HS-27A (cell line): ENCODE data around the gene TRIM52.
"Not testable (repeated sequence)": the region's sequence is repeated elsewhere in the genome, so short reads cannot be mapped to it uniquely, and the experiment has no call there.

Experiments used
- DNase-seq: peaks from one replicate; pipeline ENCODE4 v3.0.0-alpha.2; 2012; ENCODE audit warnings: low read depth, missing footprints

The TRIM52 gene

GRCh38 chr5:181260720-181261319 is at the start of gene TRIM52:
Gene TRIM52, minus strand, starts transcription at chr5:181261143. Its CDS starts 330 bp downstream, at chr5:181260813.
- DNase-seq = peak; percentile 42

- DNase-seq = not testable (repeated sequence)
Measured at GRCh38 chr5:181287331-181287730, 26.4 kb upstream of the TRIM52 start.

GRCh38 chr5:181285962-181286705 is 25.2 kb upstream of the TRIM52 start:
- not testable (repeated sequence) for DNase-seq

DNA sequence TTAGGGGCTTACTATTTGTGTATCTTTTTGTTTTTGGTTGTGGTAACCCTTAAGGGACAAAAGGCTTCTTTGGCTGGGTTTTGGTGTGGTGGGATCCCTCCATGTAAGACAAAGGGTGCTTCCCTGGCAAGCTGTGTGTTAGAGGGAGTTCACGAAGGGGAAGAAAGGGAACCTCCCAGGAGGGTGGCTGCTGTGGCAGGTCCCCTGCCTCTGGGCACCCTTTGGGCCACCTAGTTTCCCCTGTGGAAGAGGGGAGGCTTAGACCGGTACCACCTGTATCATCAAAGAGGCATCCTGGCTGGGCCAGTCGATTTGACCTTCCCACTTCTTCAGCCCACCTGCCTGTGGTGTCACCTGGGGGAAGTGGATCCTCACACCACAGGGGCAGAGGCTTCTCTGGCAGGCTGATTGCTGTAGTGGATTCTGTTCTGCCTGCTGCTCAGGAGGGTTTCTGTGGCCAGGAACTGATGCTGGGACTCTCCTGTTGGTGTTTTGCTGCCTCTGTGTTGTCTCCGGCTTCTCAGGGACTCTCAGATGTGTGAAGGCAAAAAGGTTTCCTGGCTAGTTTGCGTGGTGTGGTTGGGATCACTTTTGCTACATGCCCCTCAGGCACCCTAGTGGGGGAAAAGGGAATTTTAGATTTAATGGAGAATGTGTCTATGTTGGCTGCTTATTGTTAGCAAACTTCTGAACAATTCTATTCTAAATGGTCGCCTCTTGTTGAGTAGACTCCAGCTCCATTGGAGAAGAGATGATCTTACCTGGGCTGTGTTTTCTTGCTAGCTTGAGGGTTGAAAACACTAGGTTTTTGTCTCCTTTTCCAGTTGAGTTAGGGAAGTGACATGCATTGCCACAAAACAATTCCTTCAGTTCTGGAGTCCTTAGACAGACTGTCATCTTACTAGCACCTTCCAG is 23.2 kb upstream of the TRIM52 start:
- DNase-seq = not testable (repeated sequence)

DNA sequence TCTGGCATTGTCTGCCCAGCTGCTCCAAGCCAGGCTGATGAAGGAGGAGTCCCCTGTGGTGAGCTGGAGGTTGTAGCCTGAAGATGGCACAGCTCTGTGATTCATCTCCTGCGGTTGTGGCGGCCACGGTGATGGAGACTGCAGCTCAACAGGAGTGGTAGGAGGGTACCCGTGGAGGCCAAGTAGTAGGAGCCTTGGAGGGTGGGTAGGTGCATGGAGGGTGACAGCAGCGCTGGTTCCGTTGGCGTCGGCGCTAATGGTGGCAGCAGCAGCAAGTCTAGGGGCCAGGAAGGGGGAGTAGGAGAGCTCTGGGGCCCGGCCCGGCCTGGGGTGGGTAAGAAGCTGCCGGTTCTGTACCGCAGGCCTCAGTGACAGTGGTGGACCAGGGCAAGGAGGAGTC is 22.4 kb upstream of the TRIM52 start:
- DNase-seq = no peak

GRCh38 chr5:181282874-181283273 is 21.9 kb upstream of the TRIM52 start:
- no peak for DNase-seq

DNA sequence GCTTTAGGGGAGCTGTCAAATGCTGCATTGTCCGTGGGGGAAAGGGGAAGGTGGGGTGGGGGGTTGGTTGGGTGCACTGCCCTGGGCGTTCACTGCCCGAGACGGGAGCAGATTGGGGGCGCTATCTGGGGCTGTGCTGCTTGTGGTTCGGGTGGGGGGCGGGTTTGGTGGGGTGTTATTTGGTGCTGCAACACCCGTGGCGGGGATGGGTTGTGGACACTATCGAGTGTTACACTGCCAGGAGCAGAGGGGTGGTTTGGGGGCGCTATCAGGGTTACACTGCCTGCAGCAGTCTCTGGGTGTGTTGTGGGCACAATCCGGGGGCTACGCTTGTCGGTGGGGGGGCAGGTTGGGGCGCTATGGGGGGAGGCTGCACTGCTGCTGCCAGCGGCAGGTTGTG is 21.5 kb upstream of the TRIM52 start:
- DNase-seq = not testable (repeated sequence)

DNA sequence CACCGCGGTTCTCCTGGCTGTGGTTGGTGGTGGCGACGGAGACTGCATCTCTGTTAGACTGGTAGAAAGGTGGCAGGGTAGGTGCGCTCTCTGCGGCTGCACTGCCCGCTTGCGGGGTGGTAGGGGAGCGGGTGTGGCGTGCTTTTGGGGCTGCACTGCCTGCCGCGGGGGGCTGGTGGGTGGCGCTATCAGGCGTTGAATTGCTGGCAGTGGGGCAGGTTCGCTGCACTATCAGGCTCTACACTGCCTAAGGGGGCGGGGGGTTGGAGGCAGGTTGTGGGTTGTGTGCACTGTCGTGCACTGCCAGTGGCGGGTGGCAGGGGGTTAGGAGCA is 21.0 kb upstream of the TRIM52 start:
- no peak for DNase-seq

DNA sequence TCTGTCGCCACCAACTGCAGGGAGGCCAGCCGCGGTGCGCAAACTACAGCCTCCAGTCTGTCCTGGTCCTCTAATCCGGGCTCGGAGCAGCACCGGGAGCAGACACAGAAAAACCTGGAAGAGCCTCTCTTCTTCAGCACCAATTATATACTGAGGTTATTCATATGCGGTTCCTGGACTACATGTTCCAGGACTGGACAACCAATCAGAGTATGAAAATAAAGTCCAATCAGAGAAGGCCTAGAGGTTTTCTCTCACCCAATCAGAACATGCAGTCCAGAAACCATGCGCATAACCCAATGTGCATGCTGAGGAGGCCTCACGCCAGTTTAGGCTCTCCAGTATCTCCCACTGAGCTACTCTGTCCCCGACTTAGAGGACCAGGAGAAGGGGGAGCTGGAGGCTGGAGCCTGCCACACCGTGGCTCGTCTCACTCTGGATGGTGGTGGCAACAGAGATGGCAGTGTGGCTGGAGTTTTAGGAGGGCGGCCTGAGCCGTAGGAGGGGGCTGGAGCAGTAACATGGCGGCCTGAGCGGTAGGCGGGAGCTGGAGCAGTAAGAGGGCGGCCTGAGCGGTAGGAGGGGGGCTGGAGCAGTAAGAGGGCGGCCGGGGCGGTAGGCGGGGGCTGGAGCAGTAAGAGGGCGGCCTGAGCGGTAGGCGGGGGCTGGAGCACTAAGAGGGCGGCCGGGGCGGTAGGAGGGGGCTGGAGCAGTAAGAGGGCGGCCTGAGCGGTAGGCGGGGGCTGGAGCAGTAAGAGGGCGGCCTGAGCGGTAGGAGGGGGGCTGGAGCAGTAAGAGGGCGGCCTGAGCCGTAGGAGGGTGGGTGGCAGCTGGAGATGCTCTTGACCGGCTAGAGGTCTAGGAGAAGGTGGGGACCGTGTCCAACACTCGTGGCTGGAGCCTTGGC is 20.4 kb upstream of the TRIM52 start:
- no peak for DNase-seq

GRCh38 chr5:181280251-181280762 is 19.4 kb upstream of the TRIM52 start:
- DNase-seq = no peak

DNA sequence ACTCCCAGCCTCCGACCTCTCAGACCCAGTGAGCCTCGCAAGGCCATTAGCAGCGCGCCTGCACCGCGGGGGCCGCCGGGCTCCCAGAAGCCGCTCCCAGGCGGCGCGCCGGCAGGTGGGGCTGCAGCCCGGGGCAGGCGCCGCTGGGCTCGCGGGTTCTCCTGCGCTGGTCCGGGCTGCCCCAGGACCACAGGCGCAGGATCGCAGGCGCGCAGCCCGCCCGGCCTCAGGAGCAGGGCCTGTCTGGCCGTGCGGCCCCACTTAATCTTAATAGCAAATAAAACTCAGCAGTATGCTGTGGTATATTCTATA is 12.4 kb upstream of the TRIM52 start:
- DNase-seq = not testable (repeated sequence)

- DNase-seq = no peak
Measured at GRCh38 chr5:181271081-181271480, 10.1 kb upstream of the TRIM52 start.

GRCh38 chr5:181267907-181268306 is 7.0 kb upstream of the TRIM52 start:
- DNase-seq = not testable (repeated sequence)

DNA sequence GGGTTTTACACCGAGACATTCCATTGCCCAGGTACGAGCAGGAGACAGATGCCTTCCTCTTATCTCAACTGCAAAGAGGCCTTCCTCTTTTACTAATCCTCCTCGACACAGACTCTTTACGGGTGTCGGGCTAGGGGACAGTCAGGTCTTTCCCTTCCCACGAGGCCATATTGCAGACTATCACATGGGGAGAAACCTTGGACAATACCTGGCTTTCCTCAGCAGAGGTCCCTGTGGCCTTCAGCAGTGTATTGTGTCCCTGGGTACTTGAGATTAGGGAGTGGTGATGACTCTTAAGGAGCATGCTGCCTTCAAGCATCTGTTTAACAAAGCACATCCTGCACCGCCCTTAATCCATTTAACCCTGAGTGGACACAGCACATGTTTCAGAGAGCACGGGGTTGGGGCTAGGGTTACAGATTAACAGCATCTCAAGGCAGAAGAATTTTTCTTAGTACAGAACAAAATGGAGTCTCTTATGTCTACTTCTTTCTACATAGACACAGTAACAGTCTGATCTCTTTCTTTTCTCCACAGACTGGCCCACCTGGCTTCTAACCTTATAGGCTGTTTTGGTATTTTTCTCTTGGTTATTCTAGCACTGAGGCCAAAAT is 6.5 kb upstream of the TRIM52 start:
- DNase-seq = not testable (repeated sequence)

DNA sequence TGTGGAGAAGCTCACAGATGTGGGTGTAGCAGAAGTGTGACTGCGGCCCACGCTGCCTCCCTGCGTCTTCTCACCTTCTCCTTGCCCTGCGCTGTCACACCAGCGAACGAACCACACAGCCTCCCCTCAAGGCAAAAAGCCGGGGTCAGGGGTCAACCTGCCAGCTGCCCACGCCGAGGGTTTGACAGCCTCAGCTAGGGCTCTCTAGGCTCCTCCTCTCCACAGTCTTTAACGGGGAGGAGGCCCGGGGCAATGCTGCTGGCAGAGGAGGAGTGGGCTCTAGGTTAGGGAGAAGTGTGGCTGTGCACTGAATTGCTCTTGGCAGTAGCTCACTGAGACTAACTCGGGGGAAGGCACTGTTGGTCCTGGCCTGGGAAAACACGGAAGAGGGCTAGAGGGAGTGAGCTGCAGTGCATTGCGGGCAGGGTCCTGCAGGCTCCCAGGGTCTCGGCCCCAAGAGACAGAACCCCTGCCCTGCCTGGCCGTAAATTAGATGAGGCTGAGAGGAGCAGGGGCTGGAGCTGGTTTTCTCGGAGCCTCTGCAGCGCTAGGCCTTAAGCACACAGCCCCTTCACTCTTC is 4.2 kb upstream of the TRIM52 start:
- no peak for DNase-seq

GRCh38 chr5:181263633-181264032 is 2.7 kb upstream of the TRIM52 start:
- no peak for DNase-seq

- DNase-seq = no peak
Measured at GRCh38 chr5:181261320-181262049, 542 bp upstream of the TRIM52 start.

DNA sequence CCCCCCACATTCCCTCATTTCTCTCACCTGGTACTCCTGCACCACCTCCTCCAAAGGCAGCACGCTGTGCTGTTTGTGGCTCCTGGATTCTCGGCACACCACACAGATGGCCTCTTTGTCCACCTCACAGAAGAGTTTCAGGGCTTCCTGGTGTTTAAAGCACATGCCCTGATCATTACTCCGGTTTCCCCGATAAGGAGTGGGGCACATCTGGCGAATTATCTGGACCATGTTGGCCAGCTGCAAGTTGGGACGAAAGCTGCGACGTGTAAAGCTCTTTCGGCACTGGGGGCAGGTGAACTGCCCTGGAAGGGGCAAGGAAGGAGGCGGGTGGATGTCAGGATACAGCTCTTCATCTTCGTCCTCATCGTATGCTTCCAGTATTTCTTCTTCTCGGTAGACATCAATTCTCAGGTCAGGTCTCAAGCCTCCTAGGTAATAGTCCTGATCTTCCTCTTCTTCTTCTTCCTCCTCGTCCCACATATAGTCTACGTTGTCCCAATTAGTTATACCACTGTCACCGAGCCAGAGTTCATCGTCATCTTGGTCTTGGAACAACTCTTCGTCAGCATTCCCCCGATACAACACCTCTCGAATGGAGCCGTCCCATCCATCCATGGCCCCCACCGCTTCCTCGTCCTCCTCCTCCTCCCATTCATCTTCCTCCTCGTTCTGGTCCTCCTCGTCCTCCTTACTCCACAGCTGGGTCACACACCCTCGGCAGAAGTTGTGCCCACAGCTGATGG is 796 bp downstream of the TRIM52 start:
- no peak for DNase-seq

GRCh38 chr5:181259283-181259682 is 1.7 kb downstream of the TRIM52 start:
- DNase-seq = no peak
